HCT116 (cell line): ENCODE measurements around the gene BRK1. TPM values are rescaled to one million over a fixed set of nuclear protein-coding genes. Genes with fewer than 3 reads are reported as not detected.
A peak's percentile ranks its signal among the peaks of the same experiment; 100 is the strongest.

ENCODE experiments used
- ATAC-seq: fragments of 200-7000 bp; cut with Tn5 transposase; 2 replicates; pipeline ENCODE4 v1.9.1; 2020; ENCODE audit warnings: mild to moderate bottlenecking, moderate library complexity
- BruUV-seq: library from RNA; stranded (reverse); fragments of 400-500 nt; replicated peaks from 2 replicates; lab custom pipeline; 2021; lab: Mats Ljungman, UMichigan
- CTCF ChIA-PET: fragments of 300-600 bp; sonication (Branson Sonifier 250); formaldehyde crosslinking; loops from one replicate; lab custom pipeline; 2021; ENCODE audit warnings: antibody characterized with exemption; lab: Charles Lee
- POLR2A ChIA-PET: fragments of 300-600, 350-600 bp; sonication (Branson Sonifier 250); formaldehyde crosslinking; loops from one replicate; lab custom pipeline; 2021; ENCODE audit warnings: antibody characterized with exemption; lab: Charles Lee
- RAD21 ChIA-PET, 2 experiments: fragments of 300-600 bp; sonication (Branson Sonifier 250); formaldehyde crosslinking; loops; one replicate each; lab custom pipeline; 2023; ENCODE audit warnings: low total read pairs in 2 of 2; ENCODE audit not compliant: uncharacterized antibody in 2 of 2, unreplicated experiment in 2 of 2, low non-redundant PET in 1 of 2; lab: Charles Lee
- DNase-seq: peaks from one replicate; pipeline ENCODE4 v3.0.0-alpha.2; 2010; ENCODE audit warnings: low read depth, low spot score
- H2AFZ ChIP-seq: fragments of 200-600 bp; shearing (Covaris generic), sonication (generic); 2 replicates; pipeline ENCODE4 v1.6.1; 2017; ENCODE audit warnings: low read depth, mixed run types, mixed read lengths, antibody characterized with exemption, low read length; ENCODE audit not compliant: poor library complexity, severe bottlenecking
- H3K27ac ChIP-seq: 2 replicates; pipeline ENCODE4 v1.5.1; 2012; ENCODE audit warnings: low read depth, low read length
- H3K27me3 ChIP-seq: fragments of 200-600 bp; sonication (generic); 2 replicates; pipeline ENCODE4 v1.6.1; 2016; ENCODE audit warnings: mixed run types, low read length, mixed read lengths; ENCODE audit not compliant: insufficient read depth
- H3K36me3 ChIP-seq, 2 experiments: fragments of 200-500 bp in 1 of 2; fragments of 200-600 bp in 1 of 2; sonication (Bioruptor generic) in 1 of 2; sonication (generic) in 1 of 2; 2 replicates each; pipeline versions ENCODE4 v1.5.1 to v1.6.1; 2014 to 2016; ENCODE audit warnings: low read length in 2 of 2, inconsistent platforms in 1 of 2, mixed read lengths in 1 of 2, mixed run types in 1 of 2; ENCODE audit not compliant: insufficient read depth in 2 of 2, control insufficient read depth in 1 of 2
- H3K4me1 ChIP-seq, 2 experiments: fragments of 200-600 bp in 1 of 2; sonication (generic) in 1 of 2; 2 replicates each; pipeline versions ENCODE4 v1.5.1 to v1.6.1; 2012 to 2017; ENCODE audit warnings: low read length in 2 of 2, inconsistent platforms in 1 of 2, mild to moderate bottlenecking in 1 of 2, mixed read lengths in 1 of 2, mixed run types in 1 of 2, moderate library complexity in 1 of 2; ENCODE audit not compliant: insufficient read depth in 2 of 2, control insufficient read depth in 1 of 2
- H3K4me2 ChIP-seq: fragments of 200-600 bp; sonication (generic); 2 replicates; pipeline ENCODE4 v1.6.1; 2017; ENCODE audit warnings: mixed run types, low read length, mixed read lengths
- H3K4me3 ChIP-seq, 2 experiments: fragments of 200-600 bp in 1 of 2; sonication (generic) in 1 of 2; replicated peaks in 1 of 2; 2 replicates each; pipeline ENCODE4 v1.5.1; 2011 to 2016; ENCODE audit warnings: low read length in 2 of 2, control low read depth in 1 of 2, low read depth in 1 of 2, mild to moderate bottlenecking in 1 of 2, mixed read lengths in 1 of 2, mixed run types in 1 of 2
- H3K79me2 ChIP-seq: fragments of 200-600 bp; sonication (generic); 2 replicates; pipeline ENCODE4 v1.6.1; 2017; ENCODE audit warnings: mild to moderate bottlenecking, mixed run types, low read length, moderate library complexity, mixed read lengths; ENCODE audit not compliant: insufficient read depth
- H3K9ac ChIP-seq: fragments of 200-600 bp; sonication (generic); 2 replicates; pipeline ENCODE4 v1.6.1; 2016; ENCODE audit warnings: low read length, mixed read lengths
- H3K9me2 ChIP-seq: fragments of 200-600 bp; sonication (generic), shearing (Covaris generic); 2 replicates; pipeline ENCODE4 v1.6.1; 2017; ENCODE audit warnings: mixed run types, mild to moderate bottlenecking, moderate library complexity; ENCODE audit not compliant: insufficient read depth
- H3K9me3 ChIP-seq, 2 experiments: fragments of 200-500 bp in 1 of 2; fragments of 200-600 bp in 1 of 2; sonication (Bioruptor generic) in 1 of 2; sonication (generic) in 1 of 2; 2 replicates each; pipeline ENCODE4 v1.6.1; 2014 to 2017; ENCODE audit warnings: low read length in 2 of 2, mixed read lengths in 2 of 2, inconsistent platforms in 1 of 2, low read depth in 1 of 2, mild to moderate bottlenecking in 1 of 2, mixed run types in 1 of 2, moderate library complexity in 1 of 2; ENCODE audit not compliant: control insufficient read depth in 1 of 2, insufficient read depth in 1 of 2
- H4K20me1 ChIP-seq: fragments of 200-600 bp; sonication (generic), shearing (Covaris generic); 2 replicates; pipeline ENCODE4 v1.6.1; 2017; ENCODE audit warnings: mixed run types, mild to moderate bottlenecking, moderate library complexity; ENCODE audit not compliant: insufficient read depth
- ATF3 ChIP-seq: IDR thresholded peaks from 2 replicates; pipeline ENCODE4 v1.6.1; 2012
- CBX3 ChIP-seq: IDR thresholded peaks from 2 replicates; pipeline ENCODE4 v1.6.1; 2012; ENCODE audit warnings: low read depth
- CEBPB ChIP-seq: IDR thresholded peaks from 2 replicates; pipeline ENCODE4 v1.6.1; 2012; ENCODE audit warnings: low read depth
- EGR1 ChIP-seq: IDR thresholded peaks from 2 replicates; pipeline ENCODE4 v1.6.1; 2012; ENCODE audit warnings: low read depth
- FOSL1 ChIP-seq: IDR thresholded peaks from 2 replicates; pipeline ENCODE4 v1.6.1; 2012; ENCODE audit warnings: low read depth
- JUND ChIP-seq: IDR thresholded peaks from 2 replicates; pipeline ENCODE4 v1.6.1; 2012
- MAX ChIP-seq: IDR thresholded peaks from 2 replicates; pipeline ENCODE4 v1.6.1; 2012
- POLR2A ChIP-seq: IDR thresholded peaks from 2 replicates; pipeline ENCODE4 v1.7.0; 2011; ENCODE audit warnings: borderline replicate concordance; ENCODE audit not compliant: insufficient read depth, insufficient read length; ENCODE audit errors: extremely low read depth
- RAD21 ChIP-seq: IDR thresholded peaks from 2 replicates; pipeline ENCODE4 v1.6.1; 2012; ENCODE audit warnings: low read depth, mild to moderate bottlenecking
- REST ChIP-seq: IDR thresholded peaks from 2 replicates; pipeline ENCODE4 v1.6.1; 2012; ENCODE audit warnings: low read depth
- SIN3A ChIP-seq: IDR thresholded peaks from 2 replicates; pipeline ENCODE4 v1.6.1; 2012; ENCODE audit warnings: low read depth
- SP1 ChIP-seq: IDR thresholded peaks from 2 replicates; pipeline ENCODE4 v1.6.1; 2012; ENCODE audit warnings: low read depth
- SRF ChIP-seq: IDR thresholded peaks from 2 replicates; pipeline ENCODE4 v1.6.1; 2012; ENCODE audit warnings: low read depth
- TCF7L2 ChIP-seq: IDR thresholded peaks from 2 replicates; pipeline ENCODE4 v1.7.0; 2011; ENCODE audit warnings: borderline replicate concordance, inconsistent platforms; ENCODE audit not compliant: insufficient read depth, insufficient read length; ENCODE audit errors: extremely low read depth
- YY1 ChIP-seq: IDR thresholded peaks from 2 replicates; pipeline ENCODE4 v1.6.1; 2011; ENCODE audit warnings: low read length, low read depth, moderate library complexity, mild to moderate bottlenecking; ENCODE audit not compliant: insufficient replicate concordance; ENCODE audit errors: extremely low read depth
- ZBTB33 ChIP-seq: IDR thresholded peaks from 2 replicates; pipeline ENCODE4 v1.6.1; 2011; ENCODE audit warnings: mild to moderate bottlenecking, low read length, moderate library complexity; ENCODE audit not compliant: insufficient replicate concordance; ENCODE audit errors: extremely low read depth
- ZNF274 ChIP-seq: fragments of 200-500 bp; sonication (Bioruptor generic); IDR thresholded peaks from 2 replicates; pipeline ENCODE4 v1.6.1; 2014; ENCODE audit warnings: mild to moderate bottlenecking, low read depth, low read length, inconsistent platforms
- intact Hi-C: fragments of 100-400 bp; cut with micrococcal nuclease; formaldehyde crosslinking; loops from 2 replicates; pipeline ENCODE4 v1.10.0; 2022
- total RNA-seq: library from RNA; stranded (reverse); gene quantifications from one replicate; pipeline ENCODE4 v1.2.1, GENCODE V29; 2021; ENCODE audit not compliant: unreplicated experiment
- TF ChIP-seq, protein P1 (sequence below), 3 experiments: fragments of 200-600 bp in 1 of 3; sonication (generic) in 1 of 3; IDR thresholded peaks in 2 of 3; conservative IDR thresholded peaks in 1 of 3; 2 replicates each; pipeline ENCODE4 v1.5.1; 2012 to 2017; ENCODE audit warnings: low read depth in 2 of 3, low read length in 2 of 3, antibody characterized with exemption in 1 of 3, borderline replicate concordance in 1 of 3, control low read depth in 1 of 3, mild to moderate bottlenecking in 1 of 3, mixed read lengths in 1 of 3, mixed run types in 1 of 3, moderate library complexity in 1 of 3; ENCODE audit not compliant: insufficient read depth in 1 of 3

Gene BRK1
- total RNA-seq, 1 experiment from 2014 or later, result 93.4 TPM

- DNase-seq (peak; percentile 22), ATAC-seq (peak; percentile 94)
- RAD21 ChIA-PET, result no interaction called here
- Histone ChIP-seq H2AFZ (peak within 1 kb of the TSS; percentile 99), H4K20me1 (no peaks in the 10 kb centered on the region), H3K4me2 (peak within 1 kb of the TSS; percentile 98), H3K27ac (peak within 1 kb of the TSS; percentile 39; the same call in 1 of the 2 replicates), H3K4me3 (peak within 1 kb of the TSS; percentile 68 to 86), H3K27me3 (no peaks in the 10 kb centered on the region), H3K9ac (peak within 1 kb of the TSS; percentile 71), H3K4me1 (peaks cover 6 to 15% of the 10 kb centered on the region in 2 experiments; a peak in 1 of 4 replicates), H3K36me3 (no peaks in the 10 kb centered on the region), H3K9me3 (no peaks in the 10 kb centered on the region), H3K9me2 (no peaks in the 10 kb centered on the region), H3K79me2 (no peaks in the 10 kb centered on the region)
- POLR2A ChIA-PET, result interaction anchor here (1.1 kb wide), 1 partner anchor 23 kb away, joined by 4 read pairs; the partner anchor contains the start of gene VHL
- BruUV-seq, result no TSS peak
- intact Hi-C loops, result loop anchor here (2.0 to 5.0 kb wide), 2 partner anchors 43 to 60 kb away; no protein-coding TSS in a partner anchor
- CTCF ChIA-PET, result interaction anchor here (1.3 to 2.1 kb wide), 2 partner anchors 27 to 154 kb away, joined by 4 read pairs; no protein-coding TSS in a partner anchor
- TF ChIP-seq ZNF274, result no peak
- TF ChIP-seq JUND, result no peak
- TF ChIP-seq YY1, result peak; percentile 50
- TF ChIP-seq MAX, result peak; percentile 72
- TF ChIP-seq CEBPB, result no peak
- no peak for TF ChIP-seq SIN3A
- TF ChIP-seq, protein P1, sequence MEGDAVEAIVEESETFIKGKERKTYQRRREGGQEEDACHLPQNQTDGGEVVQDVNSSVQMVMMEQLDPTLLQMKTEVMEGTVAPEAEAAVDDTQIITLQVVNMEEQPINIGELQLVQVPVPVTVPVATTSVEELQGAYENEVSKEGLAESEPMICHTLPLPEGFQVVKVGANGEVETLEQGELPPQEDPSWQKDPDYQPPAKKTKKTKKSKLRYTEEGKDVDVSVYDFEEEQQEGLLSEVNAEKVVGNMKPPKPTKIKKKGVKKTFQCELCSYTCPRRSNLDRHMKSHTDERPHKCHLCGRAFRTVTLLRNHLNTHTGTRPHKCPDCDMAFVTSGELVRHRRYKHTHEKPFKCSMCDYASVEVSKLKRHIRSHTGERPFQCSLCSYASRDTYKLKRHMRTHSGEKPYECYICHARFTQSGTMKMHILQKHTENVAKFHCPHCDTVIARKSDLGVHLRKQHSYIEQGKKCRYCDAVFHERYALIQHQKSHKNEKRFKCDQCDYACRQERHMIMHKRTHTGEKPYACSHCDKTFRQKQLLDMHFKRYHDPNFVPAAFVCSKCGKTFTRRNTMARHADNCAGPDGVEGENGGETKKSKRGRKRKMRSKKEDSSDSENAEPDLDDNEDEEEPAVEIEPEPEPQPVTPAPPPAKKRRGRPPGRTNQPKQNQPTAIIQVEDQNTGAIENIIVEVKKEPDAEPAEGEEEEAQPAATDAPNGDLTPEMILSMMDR (IDR thresholded peaks at IDR 0.05 in 2 of 3, conservative IDR thresholded peaks at IDR 0.05 in 1 of 3; ENCODE audit: borderline replicate concordance in 1 of 3, insufficient read depth in 1 of 3, low read depth in 2 of 3, low read length in 2 of 3), result peak in 2 of 3 experiments; percentile 54 to 68; a peak in 4 of 6 replicates
- TF ChIP-seq TCF7L2, result no peak
- peak; percentile 47 for TF ChIP-seq RAD21
- no peak for TF ChIP-seq SRF
- no peak for TF ChIP-seq ATF3
- TF ChIP-seq POLR2A, result peak; percentile 50
- TF ChIP-seq FOSL1, result no peak
- no peak for TF ChIP-seq REST
- TF ChIP-seq CBX3, result 0 out of 2 replicates have a peak, but pooled peaks have one; percentile 30
- TF ChIP-seq EGR1, result no peak
- no peak for TF ChIP-seq SP1
- no peak for TF ChIP-seq ZBTB33
Measured at GRCh38 chr3:10164546-10165393, 49.3 kb downstream of the BRK1 start, which contains the start of gene IRAK2. IRAK2 (plus strand) TSS chr3:10164919; CDS start chr3:10164955, 36 bp downstream.
